HG03045 (cell line): ENCODE data around the gene HRCT1.
"Not testable (repeated sequence)": the region's sequence is repeated elsewhere in the genome, so short reads cannot be mapped to it uniquely, and the experiment has no call there.

Experiments
- ATAC-seq: cut with Tn5 transposase; IDR thresholded peaks from one replicate; pipeline ENCODE4 v1.9.1; 2021; ENCODE audit warnings: mild to moderate bottlenecking, moderate library complexity; ENCODE audit not compliant: unreplicated experiment

Gene HRCT1

DNA sequence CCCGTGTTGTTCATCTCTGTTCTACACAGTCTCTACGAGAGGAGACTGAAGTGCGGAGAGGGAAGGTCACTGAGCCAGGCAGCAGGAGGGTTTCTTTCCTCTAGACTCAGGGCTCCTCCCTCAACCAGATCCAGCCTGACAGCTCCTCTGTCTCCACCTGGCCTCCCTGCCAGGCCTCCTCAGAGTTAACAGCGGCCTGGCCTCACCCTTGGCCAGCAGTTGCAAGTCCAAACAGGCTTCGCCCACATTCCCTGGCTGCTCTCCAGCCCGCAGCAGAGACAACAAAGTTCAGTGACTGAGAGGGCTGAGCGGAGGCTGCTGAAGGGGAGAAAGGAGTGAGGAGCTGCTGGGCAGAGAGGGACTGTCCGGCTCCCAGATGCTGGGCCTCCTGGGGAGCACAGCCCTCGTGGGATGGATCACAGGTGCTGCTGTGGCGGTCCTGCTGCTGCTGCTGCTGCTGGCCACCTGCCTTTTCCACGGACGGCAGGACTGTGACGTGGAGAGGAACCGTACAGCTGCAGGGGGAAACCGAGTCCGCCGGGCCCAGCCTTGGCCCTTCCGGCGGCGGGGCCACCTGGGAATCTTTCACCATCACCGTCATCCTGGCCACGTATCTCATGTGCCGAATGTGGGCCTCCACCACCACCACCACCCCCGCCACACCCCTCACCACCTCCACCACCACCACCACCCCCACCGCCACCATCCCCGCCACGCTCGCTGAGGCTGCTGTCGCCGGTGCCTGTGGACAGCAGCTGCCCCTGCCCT is at the start of gene HRCT1:
Gene HRCT1, plus strand, starts transcription at position 291 of the 768 bp plus-strand sequence. Its CDS starts 86 bp downstream, at position 377.
- no peak for ATAC-seq

GRCh38 chr9:35856206-35856605 is 49.8 kb upstream of the HRCT1 start:
- no peak for ATAC-seq

DNA sequence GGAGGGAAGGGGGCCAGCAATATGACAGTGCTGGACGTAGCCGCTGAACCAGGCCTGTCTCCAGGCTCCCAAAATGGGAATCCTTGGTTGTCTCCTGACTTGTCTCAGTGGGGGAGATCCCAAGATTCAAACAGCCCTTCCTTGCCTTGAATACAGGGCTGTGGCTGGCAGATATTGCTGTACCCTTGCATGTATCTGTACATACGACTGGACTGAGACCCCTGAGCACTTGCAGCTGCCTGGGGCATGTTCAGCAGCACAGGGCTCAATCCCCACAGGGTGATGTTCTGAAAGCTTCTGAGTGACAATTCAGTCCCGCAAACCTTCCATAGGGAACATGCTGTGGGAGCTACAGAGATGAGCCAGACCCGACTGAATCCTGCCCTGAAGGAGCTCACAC is 49.1 kb upstream of the HRCT1 start:
- ATAC-seq = no peak

DNA sequence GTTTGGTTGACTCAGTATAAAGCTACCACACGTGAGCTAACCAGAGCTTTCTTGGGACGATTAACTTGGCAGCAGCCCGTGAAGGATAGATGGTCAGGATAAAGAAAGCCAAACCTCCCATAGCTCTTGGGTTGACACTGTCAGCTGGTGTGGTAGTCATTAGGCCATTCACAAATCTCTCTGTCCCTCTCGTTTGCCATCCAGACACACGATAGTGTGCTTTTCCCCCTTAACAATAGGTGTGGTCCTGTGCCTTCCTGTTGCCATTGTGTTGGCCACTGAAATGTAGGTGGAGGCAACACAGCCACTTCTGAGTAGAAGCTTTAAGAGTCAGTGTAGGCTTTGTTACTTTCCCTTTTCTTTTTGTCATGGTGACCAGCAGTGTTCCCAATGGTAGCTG is 47.5 kb upstream of the HRCT1 start:
- ATAC-seq = no peak

DNA sequence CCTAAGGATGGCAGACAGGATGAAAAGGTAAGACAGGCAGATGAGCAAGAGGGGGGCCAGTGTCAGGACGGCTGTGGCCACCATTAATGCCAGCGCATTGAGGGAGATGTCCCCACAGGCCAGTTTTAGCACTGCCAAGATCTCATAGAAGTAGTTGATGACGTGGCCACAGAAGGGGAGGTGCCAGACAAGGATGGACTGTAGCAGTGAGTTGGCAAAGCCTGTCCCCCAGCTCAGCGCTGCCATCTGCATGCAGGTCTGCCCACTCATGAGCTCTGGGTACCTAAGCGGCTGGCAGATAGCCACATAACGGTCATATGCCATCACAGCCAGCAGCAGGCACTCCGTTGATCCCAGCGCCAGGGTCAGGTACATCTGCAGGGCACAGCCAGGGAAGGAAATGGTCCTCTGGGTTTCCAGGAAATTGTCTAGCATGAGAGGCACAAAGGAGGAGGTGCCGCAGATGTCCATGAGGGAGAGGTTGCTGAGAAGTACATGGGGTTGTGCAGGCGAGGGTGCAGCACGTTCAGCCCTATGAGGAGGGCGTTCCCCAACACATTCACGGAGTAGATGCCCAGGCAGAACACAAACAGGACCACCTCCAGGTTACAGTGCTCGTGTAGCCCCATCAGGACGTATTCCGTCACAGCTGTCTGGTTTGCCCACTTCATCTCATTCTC is 46.6 kb upstream of the HRCT1 start:
- ATAC-seq = no peak

- no peak for ATAC-seq
Observed at GRCh38 chr9:35859990-35860339, 46.0 kb upstream of the HRCT1 start.

DNA sequence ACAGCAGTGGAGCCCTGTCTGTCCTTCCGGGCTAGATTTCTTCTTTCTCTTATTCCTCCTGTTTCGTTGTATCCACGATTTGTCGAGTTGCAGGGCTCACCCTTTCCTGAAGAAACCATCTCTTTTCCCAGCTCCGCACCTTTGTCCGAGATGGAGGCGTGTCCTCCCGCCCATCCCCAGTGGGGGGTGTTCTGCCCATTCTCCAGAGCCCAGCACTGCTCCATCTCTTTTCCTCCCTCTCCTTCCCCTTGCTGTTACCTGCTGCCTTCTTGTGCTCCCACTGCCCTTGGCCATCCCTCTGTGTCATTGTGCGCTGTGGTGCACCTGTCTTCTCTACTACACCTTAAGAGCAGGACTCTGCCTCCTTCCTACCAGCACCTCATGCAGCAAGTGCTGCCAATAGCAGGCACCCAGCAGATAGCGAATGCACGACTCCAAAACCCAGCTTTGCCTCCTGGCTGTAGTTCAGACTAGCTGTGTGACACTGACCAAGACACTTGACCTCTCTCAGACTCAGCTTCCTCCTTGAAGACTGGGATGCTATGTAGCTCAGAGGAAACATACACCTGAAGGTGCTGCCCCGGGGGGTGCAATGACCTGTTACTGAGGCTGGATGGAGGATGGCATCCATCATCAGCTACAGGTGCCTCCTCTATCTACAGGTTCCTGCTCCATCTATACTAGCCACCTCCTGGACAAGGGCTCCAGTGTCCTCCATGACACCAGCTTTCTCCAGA is 44.7 kb upstream of the HRCT1 start:
- ATAC-seq = no peak

GRCh38 chr9:35862328-35862727 is 43.7 kb upstream of the HRCT1 start:
- no peak for ATAC-seq

DNA sequence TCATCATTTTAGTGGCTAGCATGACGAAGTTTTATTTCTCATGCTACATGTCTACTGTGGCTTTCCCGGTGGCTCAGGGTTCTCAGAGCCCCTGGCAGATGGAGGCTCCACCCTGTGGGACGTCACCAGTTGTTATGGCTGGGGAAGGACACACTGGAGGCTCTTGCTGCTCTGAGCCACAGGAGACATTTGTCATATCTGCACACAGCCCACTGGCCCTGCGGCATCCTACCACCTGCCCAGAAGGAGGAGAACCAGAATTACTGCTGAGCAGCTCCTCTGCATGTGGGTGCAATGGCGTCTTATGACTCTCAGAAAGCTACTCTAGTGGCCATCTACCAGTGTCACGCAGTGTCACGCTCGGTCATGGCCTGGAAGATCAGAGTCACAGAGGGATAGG is 42.4 kb upstream of the HRCT1 start:
- ATAC-seq = no peak

GRCh38 chr9:35864695-35865255 is 41.2 kb upstream of the HRCT1 start:
- ATAC-seq = no peak

- ATAC-seq = no peak
Observed at GRCh38 chr9:35867538-35867937, 38.5 kb upstream of the HRCT1 start.

DNA sequence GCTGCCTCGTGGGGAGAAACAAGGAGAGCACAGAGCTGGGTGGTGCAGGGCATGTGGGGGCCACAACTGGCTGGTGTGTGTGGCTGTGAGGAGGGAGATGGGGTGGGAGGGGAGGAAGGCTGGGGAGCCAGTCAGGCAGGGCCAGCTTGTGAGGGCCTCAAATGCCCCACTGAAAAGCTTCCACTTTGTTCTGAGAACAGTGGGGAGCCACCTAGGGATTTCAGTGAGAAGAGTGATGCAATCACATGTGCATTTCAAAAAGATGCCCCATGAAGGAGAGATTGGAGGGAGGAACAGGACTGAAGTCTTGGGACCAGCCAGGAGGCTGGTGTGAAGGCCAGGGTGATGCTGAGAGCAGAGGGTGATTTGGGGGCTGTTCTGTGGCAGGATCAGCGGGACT is 37.1 kb upstream of the HRCT1 start:
- no peak for ATAC-seq

- no peak for ATAC-seq
Observed at GRCh38 chr9:35869621-35870216, 36.3 kb upstream of the HRCT1 start.

DNA sequence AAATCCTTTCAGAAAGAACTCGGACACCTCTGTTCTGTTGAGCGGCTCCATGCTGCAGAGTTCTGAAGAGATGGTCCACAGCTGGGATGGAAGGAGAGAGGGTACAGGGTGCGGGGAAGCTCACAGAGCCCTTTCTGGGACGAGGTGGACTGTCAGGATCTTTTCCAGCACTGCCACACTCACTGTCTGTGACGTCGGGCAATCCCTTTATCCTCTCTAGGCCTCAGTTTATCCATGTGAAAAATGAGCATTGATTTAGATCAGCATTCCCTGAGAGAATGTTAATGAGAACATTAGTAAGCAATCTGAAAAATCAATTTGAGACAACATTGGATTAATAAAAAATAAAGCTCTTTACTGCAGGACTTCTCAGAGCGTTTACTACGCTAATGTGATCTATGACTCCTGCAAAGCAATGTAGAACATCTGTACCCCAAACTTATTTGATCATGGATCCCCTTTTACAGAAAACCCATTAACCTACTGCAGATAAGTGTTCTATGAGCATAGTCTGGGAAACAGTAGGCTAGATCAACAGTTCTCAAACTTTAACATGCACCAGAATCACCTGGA is 35.6 kb upstream of the HRCT1 start, which contains the start of gene OR13J1:
Gene OR13J1, minus strand, starts transcription at position 51 of the 573 bp plus-strand sequence. Its CDS starts 0 bp downstream, at position 51.
- no peak for ATAC-seq

GRCh38 chr9:35871545-35871944 is 34.5 kb upstream of the HRCT1 start:
- no peak for ATAC-seq

DNA sequence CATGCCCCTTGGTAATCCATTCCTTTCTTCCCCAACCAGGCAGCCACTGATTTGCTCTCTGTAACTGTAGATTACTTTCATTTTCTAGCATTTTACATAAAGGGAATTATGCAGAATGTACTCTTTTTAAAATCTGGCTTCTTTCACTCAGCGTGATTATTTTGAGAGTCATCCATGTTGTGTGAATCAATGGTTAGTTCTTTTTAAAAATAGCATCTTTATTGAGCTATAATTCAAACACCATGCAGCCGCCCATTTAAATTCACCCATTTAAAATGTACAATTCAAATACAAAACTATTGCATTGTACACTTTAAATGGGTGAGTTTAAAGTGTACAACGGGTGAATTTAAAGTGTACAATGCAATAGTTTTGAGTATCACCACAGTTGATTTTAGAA is 33.5 kb upstream of the HRCT1 start:
- no peak for ATAC-seq

GRCh38 chr9:35882263-35882848 is 23.6 kb upstream of the HRCT1 start:
- ATAC-seq = no peak

GRCh38 chr9:35882996-35883395 is 23.0 kb upstream of the HRCT1 start:
- no peak for ATAC-seq

DNA sequence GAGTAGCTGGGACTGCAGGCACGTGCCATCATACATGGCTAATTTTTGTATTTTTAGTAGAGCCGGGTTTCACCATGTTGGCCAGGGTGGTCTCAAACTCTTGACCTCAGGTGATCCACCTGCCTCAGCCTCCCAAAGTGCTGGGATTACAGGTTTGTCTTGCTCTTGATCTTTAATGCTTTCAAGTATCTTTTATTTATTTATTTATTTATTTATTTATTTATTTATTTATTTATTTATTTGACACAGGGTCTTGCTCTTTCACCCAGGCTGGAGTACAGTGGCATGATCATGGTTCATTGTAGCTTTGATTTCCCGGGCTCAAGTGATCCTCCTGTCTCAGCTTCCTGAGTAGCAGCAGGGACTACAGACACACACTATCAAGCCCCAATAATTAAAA is 21.1 kb upstream of the HRCT1 start:
- not testable (repeated sequence) for ATAC-seq

- ATAC-seq = no peak
Observed at GRCh38 chr9:35891646-35892045, 14.4 kb upstream of the HRCT1 start.
